Measurements from ENCODE around the gene CNTNAP2.

Gene CNTNAP2

DNA sequence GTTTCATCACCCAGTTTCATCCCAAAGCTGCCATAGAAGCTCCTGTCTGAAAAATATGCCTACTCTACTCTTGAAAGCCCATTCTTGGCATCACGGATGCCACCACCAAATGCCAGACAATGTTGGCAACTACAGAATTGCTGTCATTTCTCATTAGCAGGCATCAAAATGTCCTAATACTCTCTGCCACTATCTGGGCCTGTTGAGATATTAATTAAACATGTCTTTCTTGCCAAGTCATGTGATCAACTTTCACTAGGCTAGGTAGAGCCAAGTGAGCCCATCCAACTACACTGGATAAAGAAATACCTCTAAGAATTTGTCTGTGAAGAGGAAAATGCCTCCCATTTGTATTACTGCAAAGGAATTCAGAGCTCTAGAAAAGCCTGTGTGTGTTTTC lies 1380.6 kb downstream of the CNTNAP2 start:
- no peaks in the 10 kb centered on the region for H3K36me3 ChIP-seq
- H3K9ac ChIP-seq: no peak overlapping the region
- no peak overlapping the region for H3K27ac ChIP-seq
- H3K4me2 ChIP-seq: no peak overlapping the region
- H3K27me3 ChIP-seq: no peaks in the 10 kb centered on the region
- H3K9me3 ChIP-seq (replicated peaks in 1 of 11): no peaks in the 10 kb centered on the region
- H4K20me1 ChIP-seq: no peaks in the 10 kb centered on the region
- no peaks in the 10 kb centered on the region for H3K4me1 ChIP-seq
- no peak overlapping the region for H3K4me3 ChIP-seq
- no peak for TF ChIP-seq Cebpa-rat (IDR thresholded peaks at IDR 0.05)

DNA sequence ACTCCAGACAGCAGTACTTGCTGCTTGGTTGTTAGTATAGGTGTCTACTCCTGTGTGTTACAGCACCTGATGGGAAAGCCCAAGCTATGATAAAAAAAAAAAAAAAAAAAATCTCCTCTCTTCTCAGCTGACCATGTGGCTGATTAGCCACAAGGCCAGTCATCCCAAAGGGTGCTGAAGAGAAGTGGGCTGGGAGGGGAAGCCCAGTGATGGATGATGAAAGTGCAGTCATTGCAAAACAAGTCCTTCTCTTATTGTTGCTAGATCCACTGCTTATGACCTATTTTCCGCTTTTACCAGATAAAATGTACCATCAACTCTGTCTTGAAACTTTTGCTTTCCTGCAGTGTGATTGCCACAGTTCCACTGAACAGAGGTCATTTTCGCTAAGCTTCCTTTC lies 1381.5 kb downstream of the CNTNAP2 start:
- H4K20me1 ChIP-seq: no peaks in the 10 kb centered on the region
- no peak overlapping the region for H3K4me3 ChIP-seq
- H3K9me3 ChIP-seq (replicated peaks in 1 of 11): no peaks in the 10 kb centered on the region
- H3K4me1 ChIP-seq: no peaks in the 10 kb centered on the region
- H3K27me3 ChIP-seq: no peaks in the 10 kb centered on the region
- H3K27ac ChIP-seq: no peak overlapping the region
- no peaks in the 10 kb centered on the region for H3K36me3 ChIP-seq
- H3K4me2 ChIP-seq: no peak overlapping the region
- no peak overlapping the region for H3K9ac ChIP-seq
- no peak for TF ChIP-seq Cebpa-rat (IDR thresholded peaks at IDR 0.05)

DNA sequence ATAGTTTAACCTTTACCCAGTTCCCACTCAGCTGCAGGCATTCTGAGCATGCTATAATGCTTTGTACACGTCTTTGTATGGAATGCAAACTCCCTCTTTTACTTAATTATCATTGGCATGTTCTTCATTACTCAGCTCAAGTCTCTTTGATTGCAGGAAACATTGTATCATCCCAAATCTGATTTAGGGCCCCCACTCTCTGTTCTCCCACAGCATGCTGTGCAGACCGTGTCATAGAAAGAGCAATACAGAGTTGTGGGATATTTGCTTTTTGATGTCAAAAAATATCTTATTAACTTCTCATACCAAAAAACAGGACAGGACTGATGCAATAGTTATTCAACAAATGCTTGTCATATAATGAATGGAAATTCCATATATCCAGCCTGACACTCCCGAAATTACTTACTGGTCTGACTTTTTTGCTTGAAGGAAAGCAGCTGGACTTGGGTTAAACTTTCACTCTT lies 1392.5 kb downstream of the CNTNAP2 start:
- H3K9ac ChIP-seq: no peak overlapping the region
- no peak overlapping the region for H3K4me3 ChIP-seq
- no peak overlapping the region for H3K4me2 ChIP-seq
- no peaks in the 10 kb centered on the region for H4K20me1 ChIP-seq
- H3K27ac ChIP-seq: no peak overlapping the region
- no peaks in the 10 kb centered on the region for H3K27me3 ChIP-seq
- TF ChIP-seq Cebpa-rat (IDR thresholded peaks at IDR 0.05): no peak
- peaks cover 0 to 4% (median 0%) of the 10 kb centered on the region in 10 experiments; a peak in 1 of 20 replicates for H3K4me1 ChIP-seq
- no peaks in the 10 kb centered on the region for H3K9me3 ChIP-seq (replicated peaks in 1 of 11)
- H3K36me3 ChIP-seq: no peaks in the 10 kb centered on the region

- Histone ChIP-seq H3K9me3 (replicated peaks in 1 of 11) (no peaks in the 10 kb centered on the region), H3K27ac (no peak overlapping the region), H3K36me3 (no peaks in the 10 kb centered on the region), H3K4me1 (peaks cover 0 to 4% (median 0%) of the 10 kb centered on the region in 10 experiments; a peak in 1 of 20 replicates), H4K20me1 (no peaks in the 10 kb centered on the region), H3K4me3 (no peak overlapping the region), H3K4me2 (no peak overlapping the region), H3K27me3 (no peaks in the 10 kb centered on the region), H3K9ac (no peak overlapping the region)
- TF ChIP-seq Cebpa-rat (IDR thresholded peaks at IDR 0.05): no peak
These were observed 1393.1 kb downstream of the CNTNAP2 start for GRCh38 chr7:147509541-147510200.

GRCh38 chr7:147510201-147510542 lies 1393.6 kb downstream of the CNTNAP2 start:
- no peaks in the 10 kb centered on the region for H3K36me3 ChIP-seq
- H3K4me2 ChIP-seq: no peak overlapping the region
- no peaks in the 10 kb centered on the region for H4K20me1 ChIP-seq
- TF ChIP-seq Cebpa-rat (IDR thresholded peaks at IDR 0.05): no peak
- H3K27me3 ChIP-seq: no peaks in the 10 kb centered on the region
- no peak overlapping the region for H3K27ac ChIP-seq
- no peak overlapping the region for H3K9ac ChIP-seq
- no peaks in the 10 kb centered on the region for H3K9me3 ChIP-seq (replicated peaks in 1 of 11)
- peaks cover 0 to 4% (median 0%) of the 10 kb centered on the region in 10 experiments; a peak in 1 of 20 replicates for H3K4me1 ChIP-seq
- H3K4me3 ChIP-seq: no peak overlapping the region

DNA sequence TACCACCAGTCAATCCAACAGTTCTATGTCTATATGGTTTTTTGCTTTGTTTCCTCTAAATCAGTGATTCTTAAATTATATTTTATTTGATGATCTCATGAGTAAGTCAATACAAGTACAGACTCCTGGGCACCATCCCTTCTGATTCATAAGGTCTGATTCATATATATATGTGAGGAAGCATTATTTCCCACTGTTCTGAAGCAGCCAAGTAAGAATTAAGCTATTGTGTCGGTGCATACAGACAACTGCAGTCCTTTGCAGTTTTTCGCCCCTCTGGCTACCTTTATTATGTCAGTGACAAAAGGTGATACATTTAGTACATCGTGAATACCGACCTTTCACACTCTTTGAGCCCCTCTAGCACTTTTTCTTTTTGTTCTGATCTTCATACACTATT lies 1394.3 kb downstream of the CNTNAP2 start:
- Histone ChIP-seq H4K20me1 (no peaks in the 10 kb centered on the region), H3K27ac (no peak overlapping the region), H3K4me2 (no peak overlapping the region), H3K9ac (no peak overlapping the region), H3K9me3 (replicated peaks in 1 of 11) (no peaks in the 10 kb centered on the region), H3K27me3 (no peaks in the 10 kb centered on the region), H3K36me3 (no peaks in the 10 kb centered on the region), H3K4me3 (no peak overlapping the region), H3K4me1 (peaks cover 0 to 4% (median 0%) of the 10 kb centered on the region in 10 experiments; a peak in 1 of 20 replicates)
- no peak for TF ChIP-seq Cebpa-rat (IDR thresholded peaks at IDR 0.05)

- H3K9ac ChIP-seq: no peak overlapping the region
- H3K36me3 ChIP-seq: no peaks in the 10 kb centered on the region
- no peak overlapping the region for H3K4me3 ChIP-seq
- H3K4me2 ChIP-seq: no peak overlapping the region
- H4K20me1 ChIP-seq: no peaks in the 10 kb centered on the region
- H3K27ac ChIP-seq: no peak overlapping the region
- no peaks in the 10 kb centered on the region for H3K27me3 ChIP-seq
- no peak for TF ChIP-seq Cebpa-rat (IDR thresholded peaks at IDR 0.05)
- no peaks in the 10 kb centered on the region for H3K9me3 ChIP-seq (replicated peaks in 1 of 11)
- no peaks in the 10 kb centered on the region for H3K4me1 ChIP-seq
These were observed 1396.8 kb downstream of the CNTNAP2 start for GRCh38 chr7:147513451-147513850.

DNA sequence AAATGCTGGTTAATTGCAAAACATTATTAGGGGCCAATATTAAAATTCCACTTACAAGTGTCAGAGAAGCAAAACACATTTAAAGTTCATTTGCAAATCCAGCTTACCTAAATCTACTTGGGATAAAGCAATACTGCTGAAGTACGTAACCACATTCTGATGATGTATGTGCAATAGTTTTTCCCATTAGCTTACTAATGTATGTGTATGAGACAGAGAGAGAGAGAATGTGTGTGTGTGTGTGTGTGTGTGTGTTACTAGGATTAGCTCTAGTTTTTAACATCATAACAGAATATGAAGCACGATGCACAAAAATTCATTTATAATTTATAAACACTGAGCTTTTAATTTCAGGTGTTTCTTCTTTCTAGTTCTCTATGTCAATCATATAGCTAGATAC lies 1399.8 kb downstream of the CNTNAP2 start:
- no peaks in the 10 kb centered on the region for H4K20me1 ChIP-seq
- no peak overlapping the region for H3K4me3 ChIP-seq
- TF ChIP-seq Cebpa-rat (IDR thresholded peaks at IDR 0.05): no peak
- H3K4me1 ChIP-seq: no peaks in the 10 kb centered on the region
- no peaks in the 10 kb centered on the region for H3K9me3 ChIP-seq (replicated peaks in 1 of 11)
- no peaks in the 10 kb centered on the region for H3K36me3 ChIP-seq
- no peak overlapping the region for H3K27ac ChIP-seq
- no peak overlapping the region for H3K9ac ChIP-seq
- no peaks in the 10 kb centered on the region for H3K27me3 ChIP-seq
- no peak overlapping the region for H3K4me2 ChIP-seq

DNA sequence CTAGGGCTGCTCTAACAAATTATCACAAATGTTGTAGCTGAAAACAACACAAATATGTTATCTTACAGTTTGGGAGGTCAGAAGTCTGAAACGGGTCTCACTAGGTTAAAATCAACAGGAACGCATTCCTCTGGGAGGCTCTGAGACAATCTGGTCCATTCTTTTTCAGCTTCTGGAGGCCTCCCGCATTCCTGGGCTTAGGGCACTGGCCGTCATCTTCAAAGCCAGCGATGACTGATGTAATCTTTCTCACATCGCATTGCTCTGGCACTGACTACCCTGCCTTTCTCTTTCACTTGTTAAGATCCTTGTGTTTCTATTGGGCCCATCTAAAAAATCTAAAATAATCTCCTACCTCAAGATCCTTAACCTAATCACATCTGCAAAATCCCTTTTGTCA lies 1402.5 kb downstream of the CNTNAP2 start:
- H3K9ac ChIP-seq: no peak overlapping the region
- no peaks in the 10 kb centered on the region for H4K20me1 ChIP-seq
- H3K27ac ChIP-seq: no peak overlapping the region
- no peaks in the 10 kb centered on the region for H3K4me1 ChIP-seq
- H3K4me3 ChIP-seq: no peak overlapping the region
- no peak for TF ChIP-seq Cebpa-rat (IDR thresholded peaks at IDR 0.05)
- H3K4me2 ChIP-seq: no peak overlapping the region
- no peaks in the 10 kb centered on the region for H3K9me3 ChIP-seq (replicated peaks in 1 of 11)
- H3K36me3 ChIP-seq: no peaks in the 10 kb centered on the region
- H3K27me3 ChIP-seq: no peaks in the 10 kb centered on the region

DNA sequence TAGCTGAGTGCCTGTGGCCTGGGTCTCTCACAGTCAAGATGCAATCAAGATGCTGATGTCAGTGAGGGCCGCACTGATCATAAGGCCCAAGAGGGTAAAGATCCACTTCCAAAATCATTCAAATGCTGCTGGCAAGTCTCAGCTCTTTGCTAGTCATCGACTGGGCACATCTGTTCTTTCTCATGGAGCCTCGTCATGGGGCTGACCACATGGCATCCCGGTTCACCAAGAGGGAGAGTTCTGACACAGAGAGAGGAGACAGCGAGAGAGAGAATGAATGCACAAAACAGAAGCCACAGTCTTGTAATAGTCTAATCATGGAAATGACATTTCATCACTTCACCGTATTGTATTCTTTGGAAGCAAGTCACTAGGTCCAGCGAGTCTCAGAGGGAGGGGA lies 1406.5 kb downstream of the CNTNAP2 start:
- Histone ChIP-seq H3K9ac (no peak overlapping the region), H3K4me2 (no peak overlapping the region), H3K27me3 (no peaks in the 10 kb centered on the region), H3K36me3 (no peaks in the 10 kb centered on the region), H3K4me3 (no peak overlapping the region), H4K20me1 (no peaks in the 10 kb centered on the region), H3K27ac (no peak overlapping the region), H3K4me1 (no peaks in the 10 kb centered on the region), H3K9me3 (replicated peaks in 1 of 11) (no peaks in the 10 kb centered on the region)
- no peak for TF ChIP-seq Cebpa-rat (IDR thresholded peaks at IDR 0.05)

Data from BLaER1 treated with 17β-estradiol and CSF1 and Interleukin-3, amounts not matched to agents 10 nM and 100 nM (cell line).